Hematopoietic multipotent progenitor cell treated with erythropoietin and hydrocortisone succinate and interleukin-3 and kit ligand, for 8 days (in vitro differentiated cells): ENCODE results near the gene TBL2.
"Not testable (repeated sequence)": the region's sequence is repeated elsewhere in the genome, so short reads cannot be mapped to it uniquely, and the experiment has no call there.

Experiments used
- DNase-seq: peaks from one replicate; pipeline ENCODE4 v3.0.0-alpha.2; 2015

Gene TBL2

GRCh38 chr7:73569042-73569608, 9.3 kb downstream of the TBL2 start:
- DNase-seq: no peak

GRCh38 chr7:73567846-73568685, 10.3 kb downstream of the TBL2 start:
- DNase-seq: no peak

- no peak for DNase-seq
These were observed 11.2 kb downstream of the TBL2 start for GRCh38 chr7:73567140-73567539.

GRCh38 chr7:73566431-73566830, 11.9 kb downstream of the TBL2 start:
- not testable (repeated sequence) for DNase-seq

GRCh38 chr7:73565675-73566340, 12.6 kb downstream of the TBL2 start:
- DNase-seq: no peak

- no peak for DNase-seq
These were observed 18.1 kb downstream of the TBL2 start for GRCh38 chr7:73560109-73560835.

- DNase-seq: peak; percentile 81
These were observed 20.8 kb downstream of the TBL2 start, which contains the start of gene BCL7B for GRCh38 chr7:73557397-73558257. BCL7B (minus strand) TSS chr7:73557690; CDS start chr7:73557578, 112 bp downstream.

GRCh38 chr7:73557108-73557396, 21.3 kb downstream of the TBL2 start:
- DNase-seq: peak; percentile 94

GRCh38 chr7:73556208-73557107, 21.9 kb downstream of the TBL2 start:
- no peak for DNase-seq

- no peak for DNase-seq
These were observed 22.9 kb downstream of the TBL2 start for GRCh38 chr7:73555411-73555982.

GRCh38 chr7:73550093-73550492, 28.3 kb downstream of the TBL2 start:
- not testable (repeated sequence) for DNase-seq

- DNase-seq: no peak
These were observed 29.2 kb downstream of the TBL2 start for GRCh38 chr7:73549176-73549575.

- no peak for DNase-seq
These were observed 30.5 kb downstream of the TBL2 start for GRCh38 chr7:73547841-73548240.

GRCh38 chr7:73544678-73545077, 33.7 kb downstream of the TBL2 start:
- DNase-seq: no peak

GRCh38 chr7:73541722-73542121, 36.7 kb downstream of the TBL2 start:
- DNase-seq: no peak

- DNase-seq: no peak
These were observed 38.7 kb downstream of the TBL2 start for GRCh38 chr7:73539709-73540108.

GRCh38 chr7:73538510-73538909, 39.9 kb downstream of the TBL2 start:
- not testable (repeated sequence) for DNase-seq

GRCh38 chr7:73537051-73537450, 41.3 kb downstream of the TBL2 start:
- no peak for DNase-seq

GRCh38 chr7:73536479-73536878, 41.9 kb downstream of the TBL2 start:
- no peak for DNase-seq

GRCh38 chr7:73535918-73536317, 42.5 kb downstream of the TBL2 start:
- not testable (repeated sequence) for DNase-seq

- DNase-seq: peak; percentile 6
These were observed 44.6 kb downstream of the TBL2 start for GRCh38 chr7:73533742-73534141.
